Measurements from ENCODE around the gene CROCC. TPM values are rescaled to one million over a fixed set of nuclear protein-coding genes. Genes with fewer than 3 reads are reported as not detected.

The CROCC gene
- total RNA-seq, 4 donors from 2014 or later = 15.2 to 33.1 (median 22.1) TPM

DNA sequence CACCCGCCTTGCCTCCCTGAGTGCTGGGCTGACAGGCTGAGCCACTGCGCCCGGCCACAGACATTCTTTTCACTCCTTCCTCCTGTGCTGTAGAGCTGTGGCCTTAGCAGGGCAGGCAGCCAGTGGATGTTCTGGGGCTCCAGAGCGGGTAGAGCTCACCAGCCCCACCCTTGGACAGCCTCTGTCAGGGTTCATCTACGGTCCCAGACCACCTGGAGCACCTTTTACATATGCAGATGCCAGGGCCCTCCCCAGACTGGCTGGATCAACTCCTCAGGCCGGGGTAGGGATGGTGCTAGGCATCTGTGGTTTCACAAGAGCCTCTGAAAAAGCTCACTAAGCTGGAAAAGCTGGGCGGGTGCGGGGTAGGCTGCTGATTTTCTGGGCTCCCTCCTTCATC lies 85.4 kb downstream of the CROCC start:
- intact Hi-C loops (cut with DNase I) = no loop called here
- Histone ChIP-seq H3K4me3 (replicated peaks in 1 of 3) (no peak overlapping the region), H3K9me3 (no peaks in the 10 kb centered on the region), H3K27ac (no peak overlapping the region), H3K27me3 (no peaks in the 10 kb centered on the region), H3K36me3 (peaks cover 19 to 23% of the 10 kb centered on the region in 2 donors), H3K4me1 (peaks cover 10 to 16% of the 10 kb centered on the region in 2 donors)
- WGBS, 2 donors = 72 to 84% methylated on average over 5 to 8 of the region's 8 CpGs
- DNase-seq = no peak
- TF ChIP-seq, protein P1, sequence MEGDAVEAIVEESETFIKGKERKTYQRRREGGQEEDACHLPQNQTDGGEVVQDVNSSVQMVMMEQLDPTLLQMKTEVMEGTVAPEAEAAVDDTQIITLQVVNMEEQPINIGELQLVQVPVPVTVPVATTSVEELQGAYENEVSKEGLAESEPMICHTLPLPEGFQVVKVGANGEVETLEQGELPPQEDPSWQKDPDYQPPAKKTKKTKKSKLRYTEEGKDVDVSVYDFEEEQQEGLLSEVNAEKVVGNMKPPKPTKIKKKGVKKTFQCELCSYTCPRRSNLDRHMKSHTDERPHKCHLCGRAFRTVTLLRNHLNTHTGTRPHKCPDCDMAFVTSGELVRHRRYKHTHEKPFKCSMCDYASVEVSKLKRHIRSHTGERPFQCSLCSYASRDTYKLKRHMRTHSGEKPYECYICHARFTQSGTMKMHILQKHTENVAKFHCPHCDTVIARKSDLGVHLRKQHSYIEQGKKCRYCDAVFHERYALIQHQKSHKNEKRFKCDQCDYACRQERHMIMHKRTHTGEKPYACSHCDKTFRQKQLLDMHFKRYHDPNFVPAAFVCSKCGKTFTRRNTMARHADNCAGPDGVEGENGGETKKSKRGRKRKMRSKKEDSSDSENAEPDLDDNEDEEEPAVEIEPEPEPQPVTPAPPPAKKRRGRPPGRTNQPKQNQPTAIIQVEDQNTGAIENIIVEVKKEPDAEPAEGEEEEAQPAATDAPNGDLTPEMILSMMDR (IDR thresholded peaks at IDR 0.05) = no peak
- TF ChIP-seq POLR2A (IDR thresholded peaks at IDR 0.05) = no peak

DNA sequence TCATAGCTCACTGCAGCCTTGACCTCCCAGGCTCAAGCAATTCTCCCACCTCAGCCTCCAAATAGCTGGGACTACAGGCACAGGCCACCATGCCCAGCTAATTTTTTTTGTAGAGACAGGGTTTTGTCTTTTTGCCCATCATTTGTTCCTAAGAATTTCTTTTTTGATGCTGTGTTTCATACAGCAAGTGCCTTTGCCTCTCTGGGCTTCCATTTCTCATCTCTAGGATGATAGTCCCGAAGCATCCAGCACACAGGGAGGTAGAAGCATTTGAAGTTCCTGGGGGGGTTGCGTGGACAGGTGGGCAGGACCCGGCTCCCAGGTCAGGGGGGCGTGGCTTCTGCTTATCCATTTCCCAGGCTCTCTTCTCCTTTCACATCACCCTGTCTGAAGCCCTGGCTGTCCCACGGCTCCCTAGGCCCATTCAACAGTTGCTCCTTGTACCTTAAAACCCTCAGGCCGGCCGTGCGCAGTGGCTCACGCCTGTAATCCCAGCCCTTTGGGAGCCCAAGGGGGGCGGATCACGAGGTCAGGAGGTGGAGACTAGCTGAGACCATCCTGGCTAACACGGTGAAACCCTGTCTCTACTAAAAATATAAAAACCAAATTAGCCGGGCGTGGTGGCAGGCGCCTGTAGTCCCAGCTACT lies 86.6 kb downstream of the CROCC start:
- 89 to 96% methylated on average over 15 of the region's 15 CpGs for WGBS, 2 donors
- no peak overlapping the region for H3K4me3 ChIP-seq (replicated peaks in 1 of 3)
- peaks cover 14 to 19% of the 10 kb centered on the region in 2 donors for H3K36me3 ChIP-seq
- TF ChIP-seq POLR2A (IDR thresholded peaks at IDR 0.05) = no peak
- TF ChIP-seq, protein P1 (IDR thresholded peaks at IDR 0.05) = no peak
- H3K27ac ChIP-seq = no peak overlapping the region
- no peak for DNase-seq
- no peaks in the 10 kb centered on the region for H3K27me3 ChIP-seq
- H3K9me3 ChIP-seq = no peaks in the 10 kb centered on the region
- intact Hi-C loops (cut with DNase I) = no loop called here
- H3K4me1 ChIP-seq = peaks cover 10 to 21% of the 10 kb centered on the region in 2 donors

DNA sequence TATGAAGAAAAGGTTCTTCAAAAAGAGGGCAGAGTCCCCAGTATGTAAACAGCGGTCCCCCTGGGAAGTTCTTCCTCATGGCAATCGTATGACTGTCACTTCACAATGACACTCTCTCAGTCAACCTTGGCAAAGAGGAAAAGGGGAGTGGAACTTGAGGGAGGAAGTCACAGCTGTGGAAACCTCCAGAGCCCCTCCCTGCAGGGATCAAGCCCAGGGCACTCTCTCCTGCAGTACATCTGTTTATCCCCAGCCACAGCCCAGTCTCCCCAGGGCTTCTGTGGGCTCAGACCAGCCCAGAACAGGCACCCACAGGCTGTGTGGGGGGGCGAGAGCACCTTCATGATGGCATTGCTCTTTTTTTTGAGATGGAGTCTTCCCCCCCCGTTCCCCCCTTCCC lies 88.0 kb downstream of the CROCC start:
- WGBS, 2 donors = 66 to 72% methylated on average over 4 of the region's 4 CpGs
- peaks cover 10 to 21% of the 10 kb centered on the region in 2 donors for H3K4me1 ChIP-seq
- no peak overlapping the region for H3K4me3 ChIP-seq (replicated peaks in 1 of 3)
- H3K27ac ChIP-seq = no peak overlapping the region
- intact Hi-C loops (cut with DNase I) = no loop called here
- H3K9me3 ChIP-seq = no peaks in the 10 kb centered on the region
- peaks cover 6 to 10% of the 10 kb centered on the region in 2 donors for H3K36me3 ChIP-seq
- TF ChIP-seq, protein P1 (IDR thresholded peaks at IDR 0.05) = no peak
- no peak for TF ChIP-seq POLR2A (IDR thresholded peaks at IDR 0.05)
- no peak for DNase-seq
- H3K27me3 ChIP-seq = no peaks in the 10 kb centered on the region

DNA sequence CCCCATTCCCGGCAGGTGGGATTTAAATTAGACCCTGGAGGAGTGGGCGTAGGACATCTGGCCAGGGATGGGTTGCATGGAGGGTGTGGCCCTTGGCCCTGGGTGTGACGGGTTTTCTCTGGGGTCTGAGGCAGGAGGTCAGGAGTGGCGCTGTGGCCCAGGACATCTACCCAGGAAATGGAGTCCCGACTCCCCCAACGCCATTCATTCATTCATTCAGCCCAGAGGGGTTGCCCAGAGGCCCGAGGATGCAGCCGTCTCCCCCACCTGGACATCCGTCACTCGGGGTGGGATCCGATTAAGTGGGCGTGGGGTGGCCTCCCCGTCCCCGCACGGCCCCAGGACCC lies 89.3 kb downstream of the CROCC start:
- H3K27ac ChIP-seq = peak overlapping the region in 1 of 3 donors; percentile 59

More for the DNA sequence above, 89.3 kb downstream of the CROCC start:
- no peaks in the 10 kb centered on the region for H3K27me3 ChIP-seq
- TF ChIP-seq, protein P1 (IDR thresholded peaks at IDR 0.05) = no peak
- TF ChIP-seq POLR2A (IDR thresholded peaks at IDR 0.05) = no peak
- peak overlapping the region; percentile 51 to 64 (median 64) for H3K4me3 ChIP-seq (replicated peaks in 1 of 3)
- no peaks in the 10 kb centered on the region for H3K36me3 ChIP-seq
- intact Hi-C loops (cut with DNase I) = no loop called here
- no peak for DNase-seq
- WGBS, 2 donors = 3 to 7% methylated on average over 4 to 14 of the region's 15 CpGs
- H3K9me3 ChIP-seq = no peaks in the 10 kb centered on the region
- H3K4me1 ChIP-seq = peaks cover 10 to 21% of the 10 kb centered on the region in 2 donors

Data from thyroid gland (tissue), 4 donors.